GM18502 (cell line): ENCODE data around the gene CMTM3.
"Not testable (repeated sequence)": the region's sequence is repeated elsewhere in the genome, so short reads cannot be mapped to it uniquely, and the experiment has no call there.

ENCODE experiments used
- ATAC-seq: cut with Tn5 transposase; IDR thresholded peaks from one replicate; pipeline ENCODE4 v1.9.1; 2021; ENCODE audit warnings: mild to moderate bottlenecking; ENCODE audit not compliant: unreplicated experiment, poor library complexity

CMTM3 gene

GRCh38 chr16:66604376-66605176 lies at the start of gene CMTM3:
TSS of gene CMTM3 (plus strand) at chr16:66604704. CDS start at chr16:66604806, 102 bp downstream.
- ATAC-seq = peak; percentile 64

GRCh38 chr16:66560107-66560506 lies 44.4 kb upstream of the CMTM3 start:
- no peak for ATAC-seq

GRCh38 chr16:66561381-66562080 lies 43.0 kb upstream of the CMTM3 start:
- no peak for ATAC-seq

GRCh38 chr16:66562409-66562808 lies 42.1 kb upstream of the CMTM3 start:
- no peak for ATAC-seq

GRCh38 chr16:66562986-66563385 lies 41.5 kb upstream of the CMTM3 start:
- no peak for ATAC-seq

- no peak for ATAC-seq
These were observed 40.8 kb upstream of the CMTM3 start for GRCh38 chr16:66563574-66564334.

- ATAC-seq = no peak
These were observed 38.2 kb upstream of the CMTM3 start, which contains the start of gene CMTM1 for GRCh38 chr16:66566051-66566901. TSS of gene CMTM1 (plus strand) at chr16:66566439. CDS start at chr16:66566514, 75 bp downstream.

- ATAC-seq = not testable (repeated sequence)
These were observed 37.2 kb upstream of the CMTM3 start for GRCh38 chr16:66567270-66567669.

- no peak for ATAC-seq
These were observed 36.1 kb upstream of the CMTM3 start for GRCh38 chr16:66568355-66568754.

- ATAC-seq = no peak
These were observed 35.4 kb upstream of the CMTM3 start for GRCh38 chr16:66569131-66569530.

GRCh38 chr16:66569827-66570405 lies 34.6 kb upstream of the CMTM3 start:
- ATAC-seq = no peak

- no peak for ATAC-seq
These were observed 32.1 kb upstream of the CMTM3 start for GRCh38 chr16:66572356-66572755.

- no peak for ATAC-seq
These were observed 30.4 kb upstream of the CMTM3 start for GRCh38 chr16:66574081-66574480.

GRCh38 chr16:66574531-66574930 lies 30.0 kb upstream of the CMTM3 start:
- no peak for ATAC-seq

- no peak for ATAC-seq
These were observed 29.4 kb upstream of the CMTM3 start for GRCh38 chr16:66575060-66575459.

GRCh38 chr16:66576296-66576695 lies 28.2 kb upstream of the CMTM3 start:
- ATAC-seq = no peak

- ATAC-seq = no peak
These were observed 25.6 kb upstream of the CMTM3 start, which contains the start of gene CMTM2 for GRCh38 chr16:66578651-66579531. TSS of gene CMTM2 (plus strand) at chr16:66579463. CDS start at chr16:66579608, 145 bp downstream.

GRCh38 chr16:66580605-66581209 lies 23.8 kb upstream of the CMTM3 start:
- ATAC-seq = no peak
